NCI-H446 (cell line): ENCODE results near the gene FOXF1.

Experiments used
- DNase-seq, 2 experiments: peaks; one replicate each; lab custom pipeline; 2025; lab: John Stamatoyannopoulos, UW

Gene FOXF1

GRCh38 chr16:86558355-86559193, 48.2 kb downstream of the FOXF1 start:
- DNase-seq: no peak

GRCh38 chr16:86559802-86560305, 49.5 kb downstream of the FOXF1 start:
- DNase-seq: no peak

GRCh38 chr16:86562356-86562755, 52.0 kb downstream of the FOXF1 start:
- no peak for DNase-seq

- DNase-seq: peak; percentile 51 to 76
Observed at GRCh38 chr16:86563469-86564345, 53.4 kb downstream of the FOXF1 start.
